ENCODE results near the gene TRIM47.

DNA sequence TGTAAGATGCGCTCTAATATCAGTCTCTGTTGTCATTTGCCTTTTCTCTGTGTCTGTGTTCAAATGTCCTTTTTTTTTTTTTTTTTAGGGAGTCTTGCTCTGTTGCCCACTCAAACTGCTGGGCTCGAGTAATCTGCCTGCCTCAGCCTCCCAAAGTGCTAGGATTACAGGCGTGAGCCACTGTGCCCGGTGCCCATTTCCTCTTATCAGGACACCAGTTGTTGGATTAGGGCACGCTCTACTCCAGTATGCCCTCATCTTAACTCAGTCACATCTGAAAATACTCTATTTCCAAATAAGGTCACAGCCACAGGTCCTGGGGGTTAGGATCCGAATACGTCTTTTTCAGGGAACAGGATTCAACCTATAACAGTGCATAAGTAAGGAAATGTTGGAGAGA, 1.9 kb upstream of the TRIM47 start:
- TF ChIP-seq CTCF (IDR thresholded peaks at IDR 0.05) (no peak), ZFX (IDR thresholded peaks at IDR 0.05; ENCODE audit: borderline replicate concordance) (no peak)
